ENCODE measurements around the gene ZNF93.

DNA sequence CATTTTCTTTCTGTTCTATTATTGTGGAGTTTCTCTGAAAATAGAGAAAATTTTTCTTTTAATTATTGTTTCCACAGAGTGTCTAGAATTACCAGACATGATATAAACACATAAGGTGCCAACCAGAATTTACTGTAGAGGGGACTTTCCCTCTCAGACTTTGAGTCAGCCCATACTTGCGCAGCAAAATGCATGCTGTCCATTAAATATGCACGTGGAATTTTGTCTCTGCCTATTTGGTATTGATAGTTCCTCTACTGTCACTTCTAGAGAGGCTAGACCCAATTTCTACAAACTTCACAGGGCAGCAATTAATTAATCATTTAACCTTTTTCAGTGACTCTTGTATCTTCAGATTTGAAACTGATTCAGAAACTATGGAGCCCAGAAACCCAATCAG lies 8.9 kb downstream of the ZNF93 start:
- TF ChIP-seq, protein P1, sequence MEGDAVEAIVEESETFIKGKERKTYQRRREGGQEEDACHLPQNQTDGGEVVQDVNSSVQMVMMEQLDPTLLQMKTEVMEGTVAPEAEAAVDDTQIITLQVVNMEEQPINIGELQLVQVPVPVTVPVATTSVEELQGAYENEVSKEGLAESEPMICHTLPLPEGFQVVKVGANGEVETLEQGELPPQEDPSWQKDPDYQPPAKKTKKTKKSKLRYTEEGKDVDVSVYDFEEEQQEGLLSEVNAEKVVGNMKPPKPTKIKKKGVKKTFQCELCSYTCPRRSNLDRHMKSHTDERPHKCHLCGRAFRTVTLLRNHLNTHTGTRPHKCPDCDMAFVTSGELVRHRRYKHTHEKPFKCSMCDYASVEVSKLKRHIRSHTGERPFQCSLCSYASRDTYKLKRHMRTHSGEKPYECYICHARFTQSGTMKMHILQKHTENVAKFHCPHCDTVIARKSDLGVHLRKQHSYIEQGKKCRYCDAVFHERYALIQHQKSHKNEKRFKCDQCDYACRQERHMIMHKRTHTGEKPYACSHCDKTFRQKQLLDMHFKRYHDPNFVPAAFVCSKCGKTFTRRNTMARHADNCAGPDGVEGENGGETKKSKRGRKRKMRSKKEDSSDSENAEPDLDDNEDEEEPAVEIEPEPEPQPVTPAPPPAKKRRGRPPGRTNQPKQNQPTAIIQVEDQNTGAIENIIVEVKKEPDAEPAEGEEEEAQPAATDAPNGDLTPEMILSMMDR (conservative IDR thresholded peaks at IDR 0.05; ENCODE audit: low read length), result no peak
- no peak for TF ChIP-seq EZH2phosphoT487 (IDR thresholded peaks at IDR 0.05; ENCODE audit: borderline replicate concordance, low read depth, low read length)

Data from OCI-LY7 (cell line).